ENCODE data around the gene DCDC2B. TPM values are rescaled to one million over a fixed set of nuclear protein-coding genes. Genes with fewer than 3 reads are reported as not detected.
"Not testable (repeated sequence)": the region's sequence is repeated elsewhere in the genome, so short reads cannot be mapped to it uniquely, and the experiment has no call there.

The DCDC2B gene
- total RNA-seq, result under 1 TPM; 0.28 to 0.37 TPM

DNA sequence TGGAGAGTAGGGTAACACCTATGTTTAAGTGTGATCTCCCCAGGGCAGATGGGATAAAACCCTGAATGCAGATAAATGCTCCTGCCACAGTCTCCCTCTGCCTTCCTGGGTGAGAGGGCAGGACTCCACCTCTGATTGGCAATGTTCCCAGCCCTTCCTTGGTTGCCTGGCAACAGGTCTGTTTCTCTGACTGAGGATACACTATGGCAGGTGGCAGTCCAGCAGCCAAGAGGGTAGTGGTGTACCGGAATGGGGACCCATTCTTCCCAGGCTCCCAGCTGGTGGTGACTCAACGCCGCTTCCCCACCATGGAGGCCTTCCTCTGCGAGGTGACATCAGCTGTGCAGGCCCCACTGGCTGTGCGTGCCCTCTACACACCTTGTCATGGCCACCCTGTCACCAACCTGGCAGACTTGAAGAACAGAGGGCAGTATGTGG lies at the start of gene DCDC2B:
Gene DCDC2B (plus strand): TSS at position 199 of the 438 bp plus-strand sequence. CDS start 5 bp downstream, at position 204.
- Mint-ChIP-seq H3K4me1 (peaks cover 6% of the 10 kb centered on the region), H3K27ac (no peak within 1 kb of the TSS), H3K36me3 (ENCODE audit: low read depth) (no peaks in the 10 kb centered on the region), H3K27me3 (no peaks in the 10 kb centered on the region), H3K4me3 (no peak within 1 kb of the TSS), H3K9me3 (no peaks in the 10 kb centered on the region)
- ATAC-seq (replicated peaks), result no peak

DNA sequence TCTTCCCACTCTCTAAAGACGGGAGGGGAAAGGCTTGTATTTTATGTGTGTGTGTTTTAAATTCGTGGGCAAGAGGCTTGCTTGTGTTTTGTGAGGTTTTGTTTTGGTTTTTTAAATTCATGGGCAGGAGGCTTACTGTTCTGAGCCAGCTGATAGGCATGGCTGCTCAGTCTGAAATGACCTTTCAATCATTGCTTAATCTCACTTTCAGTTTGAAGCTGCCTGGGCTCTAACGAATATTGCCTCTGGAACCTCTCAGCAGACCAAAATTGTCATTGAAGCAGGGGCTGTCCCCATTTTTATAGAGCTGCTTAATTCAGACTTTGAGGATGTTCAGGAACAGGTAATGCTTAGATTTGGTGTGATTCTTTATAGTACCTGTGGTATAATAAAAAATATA lies 49.7 kb upstream of the DCDC2B start:
- peak overlapping the region; percentile 10 for H3K27ac Mint-ChIP-seq
- no peak overlapping the region for H3K4me3 Mint-ChIP-seq
- no peaks in the 10 kb centered on the region for H3K9me3 Mint-ChIP-seq
- peak; percentile 43 for ATAC-seq (replicated peaks)
- peaks cover 98% of the 10 kb centered on the region for H3K36me3 Mint-ChIP-seq (ENCODE audit: low read depth)
- no peaks in the 10 kb centered on the region for H3K27me3 Mint-ChIP-seq
- H3K4me1 Mint-ChIP-seq, result peaks cover 5% of the 10 kb centered on the region

DNA sequence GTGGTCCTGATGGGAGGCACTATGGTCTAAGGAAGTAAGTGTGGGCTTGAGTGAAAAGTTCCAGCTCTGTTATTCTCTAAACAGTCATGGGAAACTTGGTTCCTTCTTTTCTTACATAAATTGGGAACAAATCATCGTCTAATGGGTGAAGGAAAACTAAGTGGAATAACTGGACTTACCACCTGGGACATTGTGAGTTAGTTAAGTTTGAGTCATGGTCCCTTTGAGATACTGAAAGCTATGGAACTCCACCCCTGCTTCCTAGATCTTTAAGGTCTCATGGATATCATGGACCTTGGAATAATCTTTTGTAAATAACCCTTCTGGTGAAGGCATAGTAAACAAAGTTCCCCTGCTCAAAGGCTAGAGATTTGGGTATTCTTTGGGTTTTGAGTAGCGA lies 45.5 kb upstream of the DCDC2B start:
- Mint-ChIP-seq H3K4me3 (no peak overlapping the region), H3K9me3 (no peaks in the 10 kb centered on the region), H3K27ac (no peak overlapping the region), H3K27me3 (no peaks in the 10 kb centered on the region), H3K4me1 (no peaks in the 10 kb centered on the region), H3K36me3 (ENCODE audit: low read depth) (peaks cover 99% of the 10 kb centered on the region)
- ATAC-seq (replicated peaks), result no peak

DNA sequence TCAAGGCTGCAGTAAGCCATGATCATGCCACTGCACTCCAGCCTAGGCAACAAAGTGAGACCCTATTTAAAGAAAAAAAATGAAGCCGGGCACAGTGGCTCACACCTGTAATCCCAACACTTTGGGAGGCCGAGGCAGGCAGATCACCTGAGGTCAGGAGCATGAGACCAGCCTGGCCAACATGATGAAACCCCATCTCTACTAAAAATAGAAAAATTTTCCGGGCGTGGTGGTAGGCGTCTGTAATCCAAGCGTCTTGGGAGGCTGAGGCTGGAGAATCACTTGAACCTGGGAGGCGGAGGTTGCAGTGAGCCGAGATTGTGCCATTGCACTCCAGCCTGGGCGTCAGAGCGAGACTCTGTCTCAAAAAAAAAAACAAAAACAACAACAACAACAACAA lies 43.3 kb upstream of the DCDC2B start:
- H3K27me3 Mint-ChIP-seq; H3K9me3 Mint-ChIP-seq; H3K27ac Mint-ChIP-seq; H3K4me1 Mint-ChIP-seq; H3K4me3 Mint-ChIP-seq; ATAC-seq (replicated peaks): not testable (repeated sequence)
- peaks cover 97% of the 10 kb centered on the region for H3K36me3 Mint-ChIP-seq (ENCODE audit: low read depth)

DNA sequence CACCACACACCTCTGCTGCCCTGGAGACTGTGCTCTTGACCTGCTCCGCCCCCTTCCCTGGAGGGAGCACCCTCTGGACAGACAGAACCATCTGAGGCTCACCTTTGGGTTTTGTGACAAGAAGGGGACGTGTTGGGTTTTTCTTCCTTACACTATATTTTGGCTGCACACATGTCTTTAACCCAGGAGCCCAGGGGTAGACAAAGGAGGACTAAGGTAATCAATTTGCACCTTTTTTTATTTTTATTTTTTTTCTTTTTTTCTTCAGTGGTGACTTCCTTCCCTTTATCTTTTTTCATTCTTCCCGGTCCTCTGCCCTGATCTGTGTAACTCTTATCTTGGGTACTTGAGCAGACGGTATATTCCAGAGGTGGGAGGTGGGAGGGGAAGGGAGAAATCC lies 37.9 kb upstream of the DCDC2B start:
- peaks cover 11% of the 10 kb centered on the region for H3K4me1 Mint-ChIP-seq
- H3K27ac Mint-ChIP-seq, result peak overlapping the region; percentile 46
- peaks cover 79% of the 10 kb centered on the region for H3K36me3 Mint-ChIP-seq (ENCODE audit: low read depth)
- H3K27me3 Mint-ChIP-seq, result no peaks in the 10 kb centered on the region
- no peak for ATAC-seq (replicated peaks)
- H3K4me3 Mint-ChIP-seq, result no peak overlapping the region
- no peaks in the 10 kb centered on the region for H3K9me3 Mint-ChIP-seq

DNA sequence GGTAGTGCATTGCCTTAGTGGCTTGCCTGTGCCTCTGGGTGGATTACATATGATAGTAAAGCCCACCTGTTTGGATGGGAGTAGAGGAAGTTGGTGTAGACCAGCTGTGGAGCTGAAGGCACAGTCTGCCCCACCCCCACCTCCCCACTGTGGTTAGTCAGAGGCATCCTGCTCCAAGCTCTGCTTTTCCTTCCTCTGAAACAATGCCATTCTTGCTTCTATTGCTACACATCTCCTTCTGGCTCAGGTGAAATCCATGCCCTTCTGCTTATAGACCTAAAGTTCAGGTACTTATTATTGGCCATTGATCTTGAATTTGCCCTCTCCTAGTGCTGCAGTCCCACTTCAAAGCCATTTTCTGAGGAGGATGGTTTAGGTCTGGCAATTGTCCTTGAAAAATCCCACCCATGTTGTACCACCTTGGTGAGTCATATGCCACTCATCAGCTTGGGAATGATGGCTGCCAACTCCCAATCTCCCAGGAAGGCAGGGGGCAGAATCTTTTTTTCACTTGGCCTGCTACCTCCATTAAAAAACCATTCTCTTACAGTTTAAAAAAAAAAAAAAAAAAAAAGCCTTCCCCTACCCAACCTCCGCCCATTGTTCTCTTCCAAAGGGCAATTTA lies 36.2 kb upstream of the DCDC2B start:
- no peak for ATAC-seq (replicated peaks)
- peaks cover 11% of the 10 kb centered on the region for H3K4me1 Mint-ChIP-seq
- H3K9me3 Mint-ChIP-seq, result no peaks in the 10 kb centered on the region
- H3K4me3 Mint-ChIP-seq, result no peak overlapping the region
- peak overlapping the region; percentile 66 for H3K27ac Mint-ChIP-seq
- peaks cover 63% of the 10 kb centered on the region for H3K36me3 Mint-ChIP-seq (ENCODE audit: low read depth)
- no peaks in the 10 kb centered on the region for H3K27me3 Mint-ChIP-seq

DNA sequence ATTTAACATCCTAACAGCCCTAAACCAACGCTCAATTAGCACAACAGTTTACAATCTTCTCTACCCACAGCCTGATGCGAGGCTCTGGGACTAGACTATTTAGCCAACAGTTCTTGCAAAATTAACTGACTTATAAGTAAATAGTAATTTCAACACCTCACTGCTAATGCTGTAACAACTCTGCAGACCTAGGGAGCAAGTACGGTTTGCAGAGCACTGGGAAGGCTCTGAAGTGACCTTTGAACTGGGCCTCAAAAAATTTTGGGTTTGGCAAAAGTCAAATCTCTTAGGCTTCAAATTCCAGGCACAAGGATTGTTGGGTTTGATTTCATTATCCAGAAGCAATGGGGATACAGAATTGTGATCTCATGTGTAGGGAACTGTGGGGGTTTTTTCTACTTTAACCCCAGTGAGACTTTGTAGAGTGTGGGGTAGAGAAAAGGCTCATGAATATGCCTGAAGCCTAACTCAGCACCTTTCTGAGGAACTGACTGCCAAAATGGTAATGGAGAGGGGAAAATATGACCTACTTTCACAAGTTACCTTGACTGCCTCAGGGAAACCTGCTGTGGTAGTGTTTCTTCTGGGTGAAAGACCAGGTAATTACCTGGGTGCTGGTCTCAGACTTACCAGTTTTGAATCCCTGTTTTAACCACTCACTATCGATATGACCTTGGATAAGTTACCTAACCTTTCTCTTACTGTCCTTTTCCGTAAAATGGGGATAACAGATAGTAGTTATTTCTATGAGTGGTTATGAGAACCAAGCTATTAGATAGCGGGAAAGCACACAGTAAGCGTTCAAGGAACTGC lies 30.3 kb upstream of the DCDC2B start:
- H3K27me3 Mint-ChIP-seq, result no peaks in the 10 kb centered on the region
- H3K36me3 Mint-ChIP-seq (ENCODE audit: low read depth), result peaks cover 54% of the 10 kb centered on the region
- peak overlapping the region; percentile 96 for H3K4me3 Mint-ChIP-seq
- peak overlapping the region; percentile 97 for H3K27ac Mint-ChIP-seq
- ATAC-seq (replicated peaks), result peak; percentile 18
- H3K9me3 Mint-ChIP-seq, result no peaks in the 10 kb centered on the region
- peaks cover 15% of the 10 kb centered on the region for H3K4me1 Mint-ChIP-seq

DNA sequence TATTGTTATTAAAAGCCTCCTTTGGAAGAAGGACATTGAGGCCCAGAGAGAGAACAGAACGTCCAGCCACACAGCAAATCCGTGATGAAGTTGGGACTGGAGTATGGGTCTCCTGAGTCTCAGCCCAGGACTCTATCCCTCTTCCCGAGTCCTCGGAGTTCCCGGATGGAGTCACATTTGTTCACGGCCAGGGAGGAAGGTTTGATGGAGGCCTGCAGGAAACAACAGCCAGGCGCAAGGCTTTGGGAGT lies 29.8 kb upstream of the DCDC2B start:
- Mint-ChIP-seq H3K4me1 (peaks cover 17% of the 10 kb centered on the region), H3K27ac (peak overlapping the region; percentile 97), H3K27me3 (no peaks in the 10 kb centered on the region), H3K36me3 (ENCODE audit: low read depth) (peaks cover 58% of the 10 kb centered on the region), H3K4me3 (peak overlapping the region; percentile 96), H3K9me3 (no peaks in the 10 kb centered on the region)
- no peak for ATAC-seq (replicated peaks)

DNA sequence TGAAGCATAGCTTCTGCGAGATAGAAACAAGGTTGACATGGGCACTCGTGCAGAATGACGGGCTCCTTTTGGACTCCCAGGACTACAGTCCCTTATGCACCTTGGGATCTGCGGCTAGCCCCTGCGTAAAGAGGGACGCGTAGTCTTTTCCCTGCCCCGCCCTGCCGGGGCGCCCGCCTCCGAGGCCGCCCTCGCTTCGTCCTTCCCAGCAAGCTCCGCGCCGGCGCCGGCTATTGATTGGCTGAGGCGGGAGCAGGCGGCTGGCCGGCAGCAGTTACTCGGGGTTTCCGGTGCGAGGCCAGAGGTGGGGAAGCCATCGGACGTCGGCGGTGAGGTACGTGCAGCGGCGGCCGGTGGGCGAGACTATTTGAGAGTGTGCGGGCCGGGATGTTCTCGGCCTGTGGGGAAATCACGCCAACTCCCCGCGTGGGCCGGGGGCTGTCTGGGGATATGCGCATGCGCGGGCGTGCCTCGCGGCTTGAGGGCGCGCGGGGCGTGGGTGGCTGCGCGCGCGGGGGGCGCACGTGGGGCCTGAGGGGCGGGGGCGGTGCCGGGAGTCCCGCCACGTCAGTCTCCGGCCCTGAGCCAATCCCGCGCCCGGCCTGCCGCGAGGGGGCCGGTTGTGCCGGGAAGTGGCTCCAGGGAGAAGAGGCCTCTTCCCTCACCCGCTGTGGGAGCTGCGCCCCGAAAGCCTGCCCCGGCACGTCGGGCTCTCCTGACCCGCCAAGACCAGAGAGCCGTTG lies 29.3 kb upstream of the DCDC2B start, which contains the start of gene TXLNA:
Gene TXLNA (plus strand): TSS at position 233 of the 743 bp plus-strand sequence. CDS start 671 bp downstream, outside the sequence.
- Mint-ChIP-seq H3K4me3 (peak within 1 kb of the TSS; percentile 96), H3K36me3 (ENCODE audit: low read depth) (peaks cover 58% of the 10 kb centered on the region), H3K27me3 (no peaks in the 10 kb centered on the region), H3K9me3 (no peaks in the 10 kb centered on the region), H3K4me1 (peaks cover 17% of the 10 kb centered on the region), H3K27ac (peak within 1 kb of the TSS; percentile 97)
- ATAC-seq (replicated peaks), result peak; percentile 90

DNA sequence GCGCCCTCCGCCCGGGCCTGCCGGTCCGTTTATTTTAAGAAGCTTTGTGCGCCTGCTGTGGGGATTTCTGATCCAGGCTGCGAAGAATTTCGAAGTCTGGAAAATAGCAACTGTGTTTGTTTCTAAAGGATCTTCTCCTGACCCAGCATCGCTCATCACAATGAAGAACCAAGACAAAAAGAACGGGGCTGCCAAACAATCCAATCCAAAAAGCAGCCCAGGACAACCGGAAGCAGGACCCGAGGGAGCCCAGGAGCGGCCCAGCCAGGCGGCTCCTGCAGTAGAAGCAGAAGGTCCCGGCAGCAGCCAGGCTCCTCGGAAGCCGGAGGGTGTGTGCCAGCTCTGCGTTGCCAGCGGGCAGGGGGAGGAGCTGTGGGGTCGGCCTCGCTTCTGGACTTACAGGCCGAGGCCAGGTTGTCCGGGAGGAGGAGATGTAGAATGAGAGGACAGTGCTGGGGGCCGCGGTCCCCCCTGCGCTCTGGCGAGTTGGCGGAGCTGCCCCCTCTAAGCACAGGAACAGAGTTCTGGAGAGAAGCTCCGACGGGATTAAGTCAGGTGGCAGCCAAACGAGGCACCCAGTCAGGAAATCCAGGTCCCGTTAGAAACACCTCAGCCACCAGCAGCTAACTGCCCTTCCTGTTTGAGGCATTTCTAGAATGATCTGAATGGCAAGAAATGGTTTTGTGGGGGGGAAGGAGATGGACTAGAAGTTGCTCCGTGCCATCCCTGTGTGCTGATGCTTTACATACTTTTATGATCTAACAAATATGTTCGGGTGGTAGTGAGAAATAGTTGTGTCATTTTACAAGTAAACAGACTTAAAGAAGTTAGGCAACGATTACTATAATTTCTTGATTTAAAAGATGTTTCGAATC lies 28.5 kb upstream of the DCDC2B start:
- peak; percentile 27 for ATAC-seq (replicated peaks)
- peaks cover 65% of the 10 kb centered on the region for H3K36me3 Mint-ChIP-seq (ENCODE audit: low read depth)
- no peaks in the 10 kb centered on the region for H3K27me3 Mint-ChIP-seq
- no peaks in the 10 kb centered on the region for H3K9me3 Mint-ChIP-seq
- peak overlapping the region; percentile 97 for H3K27ac Mint-ChIP-seq
- peaks cover 22% of the 10 kb centered on the region for H3K4me1 Mint-ChIP-seq
- peak overlapping the region; percentile 96 for H3K4me3 Mint-ChIP-seq

DNA sequence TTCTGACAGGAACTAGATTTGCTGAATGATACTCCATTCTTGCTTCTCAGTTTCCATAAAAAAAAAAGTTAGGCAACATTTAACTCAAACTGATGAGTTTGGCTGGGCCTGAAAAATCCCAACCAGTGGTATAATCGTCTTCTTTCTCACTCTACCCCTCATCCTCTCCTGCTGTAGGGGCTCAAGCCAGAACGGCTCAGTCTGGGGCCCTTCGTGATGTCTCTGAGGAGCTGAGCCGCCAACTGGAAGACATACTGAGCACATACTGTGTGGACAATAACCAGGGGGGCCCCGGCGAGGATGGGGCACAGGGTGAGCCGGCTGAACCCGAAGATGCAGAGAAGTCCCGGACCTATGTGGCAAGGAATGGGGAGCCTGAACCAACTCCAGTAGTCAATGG lies 27.8 kb upstream of the DCDC2B start:
- no peaks in the 10 kb centered on the region for H3K9me3 Mint-ChIP-seq
- H3K4me1 Mint-ChIP-seq, result peaks cover 25% of the 10 kb centered on the region
- peaks cover 72% of the 10 kb centered on the region for H3K36me3 Mint-ChIP-seq (ENCODE audit: low read depth)
- H3K27ac Mint-ChIP-seq, result peak overlapping the region; percentile 97
- no peaks in the 10 kb centered on the region for H3K27me3 Mint-ChIP-seq
- no peak for ATAC-seq (replicated peaks)
- peak overlapping the region; percentile 96 for H3K4me3 Mint-ChIP-seq

DNA sequence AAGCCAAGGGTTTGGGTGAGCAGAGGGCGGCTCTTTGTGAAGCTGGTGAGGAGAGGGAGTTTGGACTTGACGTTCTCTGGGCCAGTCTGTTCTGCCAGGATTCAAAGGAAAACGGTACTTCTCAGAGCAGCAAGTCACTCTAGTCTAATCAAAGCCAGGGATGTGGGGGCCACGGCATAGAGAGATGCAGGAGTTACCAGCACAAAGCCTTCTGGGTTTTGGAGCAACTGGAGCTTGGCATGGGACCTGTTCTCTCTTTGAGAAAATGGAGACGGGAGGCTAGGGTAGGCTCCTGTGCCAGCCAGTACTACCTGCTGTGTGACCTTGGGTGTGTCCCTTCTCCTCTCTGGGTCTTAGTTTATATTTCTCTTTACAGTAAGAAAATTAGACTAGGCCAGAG lies 27.3 kb upstream of the DCDC2B start:
- H3K4me1 Mint-ChIP-seq, result peaks cover 30% of the 10 kb centered on the region
- H3K27me3 Mint-ChIP-seq, result no peaks in the 10 kb centered on the region
- H3K36me3 Mint-ChIP-seq (ENCODE audit: low read depth), result peaks cover 77% of the 10 kb centered on the region
- H3K9me3 Mint-ChIP-seq, result no peaks in the 10 kb centered on the region
- peak overlapping the region; percentile 97 for H3K27ac Mint-ChIP-seq
- ATAC-seq (replicated peaks), result no peak
- H3K4me3 Mint-ChIP-seq, result peak overlapping the region; percentile 96

DNA sequence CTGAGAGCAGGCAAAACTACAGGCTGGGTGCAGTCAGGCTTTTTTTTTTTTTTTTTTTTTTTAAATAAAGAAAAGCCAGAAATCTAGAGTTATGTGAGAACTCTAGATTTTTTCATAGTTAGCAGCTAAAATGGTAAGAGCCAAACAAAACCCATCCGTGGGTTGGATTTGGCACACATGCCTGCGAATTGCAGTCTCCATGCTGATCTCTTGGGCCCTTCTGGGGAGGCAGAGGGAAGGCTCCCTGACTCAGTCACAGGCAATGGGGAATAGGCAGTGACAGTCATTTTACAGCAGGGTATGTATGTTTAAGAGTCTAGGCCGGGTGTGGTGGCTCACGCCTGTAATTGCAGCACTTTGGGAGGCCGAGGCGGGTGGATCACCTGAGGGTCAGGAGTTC lies 26.8 kb upstream of the DCDC2B start:
- H3K27ac Mint-ChIP-seq, result no peak overlapping the region
- peaks cover 31% of the 10 kb centered on the region for H3K4me1 Mint-ChIP-seq
- peaks cover 82% of the 10 kb centered on the region for H3K36me3 Mint-ChIP-seq (ENCODE audit: low read depth)
- ATAC-seq (replicated peaks), result no peak
- H3K9me3 Mint-ChIP-seq, result no peaks in the 10 kb centered on the region
- H3K27me3 Mint-ChIP-seq, result no peaks in the 10 kb centered on the region
- peak overlapping the region; percentile 96 for H3K4me3 Mint-ChIP-seq

DNA sequence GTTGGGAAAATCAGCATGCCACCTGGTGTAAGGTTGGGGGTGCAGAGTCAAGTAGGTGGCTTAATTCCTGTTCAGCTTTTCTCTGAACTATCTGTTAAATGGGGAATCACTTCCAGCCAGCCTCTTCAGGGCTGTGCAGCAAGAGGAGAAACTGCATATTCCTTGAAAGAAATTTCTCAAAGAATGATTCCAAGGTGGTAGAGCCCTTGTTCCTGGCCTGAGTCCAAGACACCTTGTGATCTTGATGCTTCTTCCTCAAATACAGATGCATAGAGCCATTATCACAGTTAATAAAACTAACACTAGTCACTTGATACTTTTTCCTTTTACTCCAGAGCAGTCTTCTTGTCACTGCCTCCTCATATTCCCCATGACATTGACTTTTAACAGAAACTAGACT lies 24.2 kb upstream of the DCDC2B start:
- Mint-ChIP-seq H3K4me1 (peaks cover 36% of the 10 kb centered on the region), H3K36me3 (ENCODE audit: low read depth) (peaks cover 99% of the 10 kb centered on the region), H3K27ac (no peak overlapping the region), H3K4me3 (peak overlapping the region; percentile 60), H3K9me3 (no peaks in the 10 kb centered on the region), H3K27me3 (no peaks in the 10 kb centered on the region)
- no peak for ATAC-seq (replicated peaks)
